DMS53 treated with DMSO at 0.1 percent for 48 hours (cell line): ENCODE measurements around the gene KNDC1.
"Not testable (repeated sequence)": the region's sequence is repeated elsewhere in the genome, so short reads cannot be mapped to it uniquely, and the experiment has no call there.

ENCODE experiments used
- DNase-seq: peaks from one replicate; lab custom pipeline; 2025; ENCODE audit not compliant: unreplicated experiment; lab: John Stamatoyannopoulos, UW

KNDC1 gene

GRCh38 chr10:133159950-133160825 is at the start of gene KNDC1:
Gene KNDC1, plus strand, starts transcription at chr10:133160219. Its CDS starts 249 bp downstream, at chr10:133160468.
- no peak for DNase-seq

- no peak for DNase-seq
Observed at GRCh38 chr10:133110609-133111275, 49.3 kb upstream of the KNDC1 start.

GRCh38 chr10:133111640-133112039 is 48.4 kb upstream of the KNDC1 start:
- DNase-seq = not testable (repeated sequence)

- no peak for DNase-seq
Observed at GRCh38 chr10:133113146-133113830, 46.7 kb upstream of the KNDC1 start.

GRCh38 chr10:133113847-133114246 is 46.2 kb upstream of the KNDC1 start:
- no peak for DNase-seq

GRCh38 chr10:133114251-133114650 is 45.8 kb upstream of the KNDC1 start:
- DNase-seq = no peak

GRCh38 chr10:133114726-133115452 is 45.1 kb upstream of the KNDC1 start:
- DNase-seq = no peak

GRCh38 chr10:133115453-133115842 is 44.6 kb upstream of the KNDC1 start:
- no peak for DNase-seq

GRCh38 chr10:133115976-133116375 is 44.0 kb upstream of the KNDC1 start:
- no peak for DNase-seq

- DNase-seq = no peak
Observed at GRCh38 chr10:133116455-133116854, 43.6 kb upstream of the KNDC1 start.

GRCh38 chr10:133117036-133117687 is 42.9 kb upstream of the KNDC1 start:
- DNase-seq = no peak

- DNase-seq = no peak
Observed at GRCh38 chr10:133117688-133118071, 42.3 kb upstream of the KNDC1 start.

GRCh38 chr10:133121479-133121878 is 38.5 kb upstream of the KNDC1 start:
- no peak for DNase-seq

GRCh38 chr10:133122171-133122935 is 37.7 kb upstream of the KNDC1 start:
- no peak for DNase-seq

- no peak for DNase-seq
Observed at GRCh38 chr10:133123050-133123745, 36.8 kb upstream of the KNDC1 start.

- DNase-seq = no peak
Observed at GRCh38 chr10:133123746-133124356, 36.2 kb upstream of the KNDC1 start.

GRCh38 chr10:133124357-133125211 is 35.4 kb upstream of the KNDC1 start:
- no peak for DNase-seq

GRCh38 chr10:133125901-133126300 is 34.1 kb upstream of the KNDC1 start:
- no peak for DNase-seq
